ENCODE results near the gene INPP5D. TPM values are rescaled to one million over a fixed set of nuclear protein-coding genes. Genes with fewer than 3 reads are reported as not detected.

The INPP5D gene
- polyA plus RNA-seq, 2 of the 4 experiments (the other 2 are of a cell fraction) = 0.26 to 0.53 TPM

DNA sequence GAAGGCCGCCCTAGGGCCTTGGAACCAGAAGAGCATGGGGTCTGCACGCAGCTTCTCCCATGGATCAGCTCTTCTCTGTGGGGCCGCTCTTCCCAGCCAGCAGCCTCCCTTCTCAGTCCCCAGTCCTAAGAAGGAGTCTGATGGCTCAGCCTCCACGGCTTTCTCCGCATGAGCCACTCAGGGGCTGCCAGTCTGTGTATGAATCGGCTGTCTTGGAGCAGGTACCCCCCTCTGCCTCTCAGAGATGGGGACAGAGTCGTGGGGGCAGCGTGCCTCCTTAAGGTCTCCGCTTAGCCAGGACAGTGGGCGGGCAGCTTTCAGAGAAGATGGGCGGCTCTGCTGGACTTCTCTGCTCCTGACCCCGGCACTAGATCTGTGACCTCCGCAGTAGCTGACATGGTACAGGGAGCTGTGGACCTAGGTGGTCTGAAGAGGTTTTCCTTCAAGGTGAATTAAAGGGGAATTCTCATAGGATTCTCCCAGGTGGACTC is 21.6 kb downstream of the INPP5D start:
- TF ChIP-seq NFE2L2 (conservative IDR thresholded peaks at IDR 0.05; ENCODE audit: low read length) = no peak
- no peak for TF ChIP-seq CHD2 (IDR thresholded peaks at IDR 0.05; ENCODE audit: low read length, partially characterized antibody)
- TF ChIP-seq HES2 (IDR thresholded peaks at IDR 0.05) = no peak
- TF ChIP-seq FOXS1 (CRISPR knock-in tag; IDR thresholded peaks at IDR 0.05) = no peak
- no peak for TF ChIP-seq CHD4 (IDR thresholded peaks at IDR 0.05; ENCODE audit: borderline replicate concordance)
- TF ChIP-seq EHMT2 (IDR thresholded peaks at IDR 0.05; ENCODE audit: low read depth) = no peak
- FAIRE-seq (no peak), DNase-seq (ENCODE audit: low read depth in 1 of 2, low spot score in 1 of 2) (no peak), ATAC-seq (no peak)
- ChIA-PET CTCF (interaction anchor here (0.6 to 1.4 kb wide), 3 partner anchors 18 to 228 kb away, joined by 3 read pairs; no protein-coding TSS in a partner anchor), POLR2A (no interaction called here)
- H3K4me2 ChIP-seq = no peak overlapping the region
- no peak overlapping the region for H3K4me3 ChIP-seq
- WGBS (ENCODE audit: missing lambda C conversion rate) = 80% methylated on average over 13 of the region's 13 CpGs
- no peaks in the 10 kb centered on the region for H3K4me1 ChIP-seq
- H3K27ac ChIP-seq = no peak overlapping the region
- H3K9me3 ChIP-seq = no peaks in the 10 kb centered on the region

- no peak for FAIRE-seq
- POLR2A ChIA-PET = interaction anchor here (0.6 kb wide), 1 partner anchor 341 kb away, joined by 3 read pairs; no protein-coding TSS in a partner anchor
- Histone ChIP-seq H3K27ac (no peak overlapping the region), H3K9me3 (no peaks in the 10 kb centered on the region), H3K4me3 (no peak overlapping the region), H3K4me1 (no peaks in the 10 kb centered on the region), H3K4me2 (no peak overlapping the region)
- DNase-seq (ENCODE audit: low read depth in 1 of 2, low spot score in 1 of 2) = no peak
- no peak for TF ChIP-seq MYC (IDR thresholded peaks at IDR 0.05; ENCODE audit: borderline replicate concordance, low read length)
- TF ChIP-seq NPAS2 (CRISPR knock-in tag; IDR thresholded peaks at IDR 0.05; ENCODE audit: borderline replicate concordance) = no peak
- CTCF ChIA-PET = interaction anchor here (0.6 to 1.4 kb wide), 4 partner anchors 18 to 229 kb away, joined by 3 read pairs; no protein-coding TSS in a partner anchor
- no peak for ATAC-seq
- WGBS (ENCODE audit: missing lambda C conversion rate) = 59% methylated on average over 11 of the region's 11 CpGs
These were observed 22.2 kb downstream of the INPP5D start for GRCh38 chr2:233082222-233082930.

DNA sequence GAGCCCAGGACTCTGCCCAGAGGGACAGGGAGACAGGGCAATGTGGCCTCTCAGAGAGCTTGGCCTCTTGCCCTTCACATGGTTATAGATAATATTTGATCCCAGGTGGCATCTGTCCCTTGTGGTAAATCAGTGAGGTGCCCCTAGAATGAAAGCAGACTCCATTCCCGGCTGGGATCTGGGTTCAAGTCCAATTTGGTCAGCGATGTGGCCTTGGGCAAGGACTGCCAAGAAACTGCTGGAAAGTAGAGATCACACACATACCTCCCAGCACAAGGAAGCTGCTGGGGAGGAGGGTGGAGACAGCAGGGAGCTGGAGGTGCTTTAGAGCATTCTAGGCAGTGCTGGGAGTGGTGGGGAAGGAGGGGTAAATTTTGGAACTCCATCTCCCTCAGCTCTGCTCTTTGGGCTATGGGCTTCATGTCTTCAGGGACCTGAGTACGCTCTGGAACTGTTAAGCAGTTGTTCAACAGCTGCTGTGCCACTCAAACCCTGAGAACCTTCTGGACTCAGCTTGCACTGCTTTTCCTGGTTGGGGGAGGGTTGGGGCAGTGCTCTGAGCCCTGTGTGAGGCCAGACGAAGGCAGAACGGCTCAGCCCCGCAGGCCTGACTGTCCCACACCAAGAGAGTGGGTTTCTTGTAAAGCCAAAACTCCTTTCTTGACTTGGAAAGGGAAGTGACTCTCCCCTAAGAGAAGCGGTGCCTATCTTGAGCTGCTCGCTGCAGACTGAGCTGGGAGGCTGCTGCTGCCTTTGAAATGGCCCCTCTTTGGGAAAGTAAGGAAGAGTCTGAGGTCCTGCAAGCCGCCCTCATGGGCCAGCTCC is 23.0 kb downstream of the INPP5D start:
- CTCF ChIA-PET = interaction anchor here (1.2 to 1.4 kb wide), 2 partner anchors 17 to 30 kb away, joined by 3 read pairs; no protein-coding TSS in a partner anchor
- POLR2A ChIA-PET = interaction anchor here (0.6 kb wide), 1 partner anchor 342 kb away, joined by 3 read pairs; no protein-coding TSS in a partner anchor
- no peak overlapping the region for H3K27ac ChIP-seq
- H3K4me2 ChIP-seq = no peak overlapping the region
- TF ChIP-seq HOXB5 (CRISPR knock-in tag; IDR thresholded peaks at IDR 0.05) = no peak
- TF ChIP-seq, protein P1, sequence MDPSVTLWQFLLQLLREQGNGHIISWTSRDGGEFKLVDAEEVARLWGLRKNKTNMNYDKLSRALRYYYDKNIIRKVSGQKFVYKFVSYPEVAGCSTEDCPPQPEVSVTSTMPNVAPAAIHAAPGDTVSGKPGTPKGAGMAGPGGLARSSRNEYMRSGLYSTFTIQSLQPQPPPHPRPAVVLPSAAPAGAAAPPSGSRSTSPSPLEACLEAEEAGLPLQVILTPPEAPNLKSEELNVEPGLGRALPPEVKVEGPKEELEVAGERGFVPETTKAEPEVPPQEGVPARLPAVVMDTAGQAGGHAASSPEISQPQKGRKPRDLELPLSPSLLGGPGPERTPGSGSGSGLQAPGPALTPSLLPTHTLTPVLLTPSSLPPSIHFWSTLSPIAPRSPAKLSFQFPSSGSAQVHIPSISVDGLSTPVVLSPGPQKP (IDR thresholded peaks at IDR 0.05; ENCODE audit: low read depth, low read length) = no peak
- TF ChIP-seq, protein P2, sequence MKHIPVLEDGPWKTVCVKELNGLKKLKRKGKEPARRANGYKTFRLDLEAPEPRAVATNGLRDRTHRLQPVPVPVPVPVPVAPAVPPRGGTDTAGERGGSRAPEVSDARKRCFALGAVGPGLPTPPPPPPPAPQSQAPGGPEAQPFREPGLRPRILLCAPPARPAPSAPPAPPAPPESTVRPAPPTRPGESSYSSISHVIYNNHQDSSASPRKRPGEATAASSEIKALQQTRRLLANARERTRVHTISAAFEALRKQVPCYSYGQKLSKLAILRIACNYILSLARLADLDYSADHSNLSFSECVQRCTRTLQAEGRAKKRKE (CRISPR knock-in tag; IDR thresholded peaks at IDR 0.05; ENCODE audit: low read depth) = no peak
- TF ChIP-seq, protein P3, sequence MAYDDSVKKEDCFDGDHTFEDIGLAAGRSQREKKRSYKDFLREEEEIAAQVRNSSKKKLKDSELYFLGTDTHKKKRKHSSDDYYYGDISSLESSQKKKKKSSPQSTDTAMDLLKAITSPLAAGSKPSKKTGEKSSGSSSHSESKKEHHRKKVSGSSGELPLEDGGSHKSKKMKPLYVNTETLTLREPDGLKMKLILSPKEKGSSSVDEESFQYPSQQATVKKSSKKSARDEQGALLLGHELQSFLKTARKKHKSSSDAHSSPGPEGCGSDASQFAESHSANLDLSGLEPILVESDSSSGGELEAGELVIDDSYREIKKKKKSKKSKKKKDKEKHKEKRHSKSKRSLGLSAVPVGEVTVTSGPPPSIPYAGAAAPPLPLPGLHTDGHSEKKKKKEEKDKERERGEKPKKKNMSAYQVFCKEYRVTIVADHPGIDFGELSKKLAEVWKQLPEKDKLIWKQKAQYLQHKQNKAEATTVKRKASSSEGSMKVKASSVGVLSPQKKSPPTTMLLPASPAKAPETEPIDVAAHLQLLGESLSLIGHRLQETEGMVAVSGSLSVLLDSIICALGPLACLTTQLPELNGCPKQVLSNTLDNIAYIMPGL (CRISPR knock-in tag; IDR thresholded peaks at IDR 0.05; ENCODE audit: borderline replicate concordance) = no peak
- TF ChIP-seq ZFP36 (IDR thresholded peaks at IDR 0.05; ENCODE audit: borderline replicate concordance, partially characterized antibody) = no peak
- no peak for TF ChIP-seq JUNB (IDR thresholded peaks at IDR 0.05)
- no peak for TF ChIP-seq FOSL2 (IDR thresholded peaks at IDR 0.05)
- TF ChIP-seq FOSL2 (CRISPR knock-in tag; IDR thresholded peaks at IDR 0.05) = no peak
- TF ChIP-seq KDM1A (IDR thresholded peaks at IDR 0.05; ENCODE audit: low read depth) = no peak
- TF ChIP-seq SREBF2 (IDR thresholded peaks at IDR 0.05) = no peak
- no peak for TF ChIP-seq RFX5 (IDR thresholded peaks at IDR 0.05)
- TF ChIP-seq BHLHE40 (IDR thresholded peaks at IDR 0.05; ENCODE audit: low read depth, low read length) = no peak
- no peak for TF ChIP-seq EHF (CRISPR knock-in tag; IDR thresholded peaks at IDR 0.05)
- TF ChIP-seq CBX8 (IDR thresholded peaks at IDR 0.05) = no peak
- no peak for TF ChIP-seq TP53 (CRISPR knock-in tag; IDR thresholded peaks at IDR 0.05)
- no peak for TF ChIP-seq FOSB (CRISPR knock-in tag; IDR thresholded peaks at IDR 0.05)
- no peak for TF ChIP-seq SMC3 (IDR thresholded peaks at IDR 0.05)
- no peaks in the 10 kb centered on the region for H3K9me3 ChIP-seq
- no peaks in the 10 kb centered on the region for H3K4me1 ChIP-seq
- H3K4me3 ChIP-seq = no peak overlapping the region
- FAIRE-seq = no peak
- WGBS (ENCODE audit: missing lambda C conversion rate) = 81% methylated on average over 7 of the region's 9 CpGs
- no peak for DNase-seq (ENCODE audit: low read depth in 1 of 2, low spot score in 1 of 2)
- ATAC-seq = no peak

All from A549 (cell line).